Calu3 (cell line): ENCODE data around the gene FBXO22. TPM values are rescaled to one million over a fixed set of nuclear protein-coding genes. Genes with fewer than 3 reads are reported as not detected.
"Not testable (repeated sequence)": the region's sequence is repeated elsewhere in the genome, so short reads cannot be mapped to it uniquely, and the experiment has no call there.

ENCODE experiments used
- BruUV-seq: library from RNA; stranded (reverse); fragments of 400-500 nt; replicated peaks from 2 replicates; lab custom pipeline; 2021; lab: Mats Ljungman, UMichigan
- CTCF ChIA-PET: fragments of 300-600 bp; sonication (Branson Sonifier 250); formaldehyde crosslinking; loops from one replicate; lab custom pipeline; 2022; ENCODE audit warnings: antibody characterized with exemption; lab: Charles Lee
- DNase-seq: peaks from one replicate; pipeline ENCODE4 v3.0.0; 2022
- H3K27ac Mint-ChIP-seq: one replicate; pipeline ENCODE4 v1.8.0; 2022; ENCODE audit warnings: mixed read lengths; ENCODE audit not compliant: unreplicated experiment
- H3K27me3 Mint-ChIP-seq: one replicate; pipeline ENCODE4 v1.8.0; 2022; ENCODE audit warnings: mixed read lengths; ENCODE audit not compliant: unreplicated experiment
- H3K36me3 Mint-ChIP-seq: one replicate; pipeline ENCODE4 v1.8.0; 2022; ENCODE audit warnings: mild to moderate bottlenecking, moderate library complexity, mixed read lengths; ENCODE audit not compliant: insufficient read depth, unreplicated experiment
- H3K4me1 Mint-ChIP-seq: one replicate; pipeline ENCODE4 v1.8.0; 2022; ENCODE audit warnings: mild to moderate bottlenecking, low read depth, mixed read lengths; ENCODE audit not compliant: unreplicated experiment
- H3K4me3 Mint-ChIP-seq: one replicate; pipeline ENCODE4 v1.8.0; 2022; ENCODE audit warnings: mild to moderate bottlenecking, low read depth, moderate library complexity, mixed read lengths; ENCODE audit not compliant: unreplicated experiment
- H3K9me3 Mint-ChIP-seq: one replicate; pipeline ENCODE4 v1.8.0; 2022; ENCODE audit warnings: low read depth, mixed read lengths; ENCODE audit not compliant: unreplicated experiment
- CTCF ChIP-seq: fragments of 200-600 bp; IDR thresholded peaks from one replicate; pipeline ENCODE4 v1.8.0; 2022; ENCODE audit warnings: antibody characterized with exemption; ENCODE audit not compliant: unreplicated experiment
- intact Hi-C: fragments of 100-400 bp; cut with micrococcal nuclease; formaldehyde crosslinking; loops from one replicate; pipeline ENCODE4 v1.10.0; 2022; ENCODE audit not compliant: unreplicated experiment
- total RNA-seq: library from RNA; stranded (reverse); gene quantifications from 2 replicates; pipeline ENCODE4 v1.2.3, GENCODE V29; 2022

Gene FBXO22
- total RNA-seq, 1 experiment from 2014 or later: 49.2 TPM

- Mint-ChIP-seq H3K9me3 (no peaks in the 10 kb centered on the region), H3K36me3 (no peaks in the 10 kb centered on the region), H3K4me1 (no peaks in the 10 kb centered on the region), H3K27me3 (no peaks in the 10 kb centered on the region), H3K4me3 (no peak overlapping the region), H3K27ac (no peak overlapping the region)
- no peak for DNase-seq
- no peak for TF ChIP-seq CTCF
- intact Hi-C loops: no loop called here
- CTCF ChIA-PET: no interaction called here
- no TSS peak for BruUV-seq
These were observed 78.8 kb downstream of the FBXO22 start for GRCh38 chr15:75982468-75982867.

- H3K36me3 Mint-ChIP-seq, intact Hi-C loops, H3K27me3 Mint-ChIP-seq, H3K4me3 Mint-ChIP-seq, BruUV-seq, H3K9me3 Mint-ChIP-seq, H3K4me1 Mint-ChIP-seq, H3K27ac Mint-ChIP-seq, DNase-seq, CTCF ChIA-PET: not testable (repeated sequence)
These were observed 81.0 kb downstream of the FBXO22 start for GRCh38 chr15:75984706-75985105.

GRCh38 chr15:75985971-75986370, 82.3 kb downstream of the FBXO22 start:
- DNase-seq: no peak
- Mint-ChIP-seq H3K27me3 (no peaks in the 10 kb centered on the region), H3K9me3 (no peaks in the 10 kb centered on the region), H3K4me1 (no peaks in the 10 kb centered on the region), H3K4me3 (no peak overlapping the region), H3K27ac (no peak overlapping the region), H3K36me3 (no peaks in the 10 kb centered on the region)
- CTCF ChIA-PET: no interaction called here
- intact Hi-C loops: no loop called here
- no TSS peak for BruUV-seq
- TF ChIP-seq CTCF: no peak

GRCh38 chr15:75989045-75989444, 85.4 kb downstream of the FBXO22 start:
- BruUV-seq: no TSS peak
- no peak for TF ChIP-seq CTCF
- CTCF ChIA-PET: interaction anchor here (0.7 kb wide), 2 partner anchors 66 to 111 kb away, joined by 4 to 7 read pairs; no protein-coding TSS in a partner anchor
- DNase-seq: no peak
- H3K27me3 Mint-ChIP-seq: no peaks in the 10 kb centered on the region
- H3K4me1 Mint-ChIP-seq: no peaks in the 10 kb centered on the region
- H3K36me3 Mint-ChIP-seq: no peaks in the 10 kb centered on the region
- H3K9me3 Mint-ChIP-seq: peaks cover 2% of the 10 kb centered on the region
- intact Hi-C loops: no loop called here
- H3K4me3 Mint-ChIP-seq: no peak overlapping the region
- no peak overlapping the region for H3K27ac Mint-ChIP-seq

GRCh38 chr15:75989875-75990274, 86.2 kb downstream of the FBXO22 start:
- BruUV-seq: no TSS peak
- peaks cover 4% of the 10 kb centered on the region for H3K9me3 Mint-ChIP-seq
- H3K27ac Mint-ChIP-seq: no peak overlapping the region

More at GRCh38 chr15:75989875-75990274, 86.2 kb downstream of the FBXO22 start:
- TF ChIP-seq CTCF: no peak
- CTCF ChIA-PET: no interaction called here
- Mint-ChIP-seq H3K27me3 (peaks cover 5% of the 10 kb centered on the region), H3K36me3 (no peaks in the 10 kb centered on the region), H3K4me3 (no peak overlapping the region), H3K4me1 (no peaks in the 10 kb centered on the region)
- no peak for DNase-seq
- intact Hi-C loops: no loop called here

Other genes with a start within 250 kb of the FBXO22 start
- 0.05 TPM in 1 of 2 replicates, not detected in the other for gene CSPG4, start 191.0 kb upstream of the FBXO22 start, total RNA-seq
- gene UBE2Q2, start 60.4 kb upstream of the FBXO22 start, total RNA-seq: 34.1 and 34.7 TPM in 2 replicates
- 0.09 and 0.71 TPM in 2 replicates for gene NRG4, start 108.5 kb downstream of the FBXO22 start, total RNA-seq
- 0.17 TPM in 1 of 2 replicates, not detected in the other for gene TMEM266, start 156.1 kb downstream of the FBXO22 start, total RNA-seq